ENCODE data around the gene SLC25A45.

The SLC25A45 gene, protein sequence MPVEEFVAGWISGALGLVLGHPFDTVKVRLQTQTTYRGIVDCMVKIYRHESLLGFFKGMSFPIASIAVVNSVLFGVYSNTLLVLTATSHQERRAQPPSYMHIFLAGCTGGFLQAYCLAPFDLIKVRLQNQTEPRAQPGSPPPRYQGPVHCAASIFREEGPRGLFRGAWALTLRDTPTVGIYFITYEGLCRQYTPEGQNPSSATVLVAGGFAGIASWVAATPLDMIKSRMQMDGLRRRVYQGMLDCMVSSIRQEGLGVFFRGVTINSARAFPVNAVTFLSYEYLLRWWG

DNA sequence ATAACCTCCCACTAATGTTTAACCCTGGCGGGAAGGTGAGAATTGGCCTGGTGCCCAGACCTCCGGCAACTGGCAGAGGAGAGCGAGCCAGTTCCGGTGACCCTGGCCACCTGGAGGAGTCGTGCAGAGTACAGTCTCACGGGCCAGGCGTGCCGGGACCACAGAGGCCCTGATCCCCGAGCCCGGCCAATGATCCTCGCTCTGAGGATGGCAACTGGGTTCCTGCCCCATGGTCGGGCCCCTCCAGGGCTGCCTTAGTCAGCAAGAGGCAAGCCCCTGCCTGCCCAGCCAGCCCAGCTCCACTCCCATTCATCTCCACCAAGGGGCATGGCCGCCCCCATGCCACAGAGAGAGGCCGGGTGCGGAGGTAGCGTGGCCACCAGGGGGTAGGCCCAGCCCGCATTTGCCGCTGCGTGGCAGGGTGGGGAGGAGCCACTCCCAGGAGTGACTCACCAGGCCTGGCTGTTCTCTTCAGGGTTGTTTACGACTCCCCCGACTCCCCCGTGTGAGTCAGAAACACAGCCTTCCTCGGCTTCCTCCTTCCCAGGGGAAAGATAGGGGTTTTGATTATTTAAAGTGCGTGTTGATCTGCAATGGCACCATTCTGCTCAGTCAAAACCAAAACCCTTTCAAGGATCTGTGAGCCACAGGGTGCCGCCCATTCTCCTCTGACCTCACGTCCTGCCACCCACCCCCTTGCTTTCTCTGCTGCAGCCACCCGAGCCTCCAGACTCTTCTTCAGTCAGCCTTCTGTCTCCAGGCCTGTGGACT is at the start of gene SLC25A45:
SLC25A45 (minus strand) TSS at position 614 of the 771 bp plus-strand sequence. CDS start 695 bp downstream, outside the sequence.
- peak; percentile 95 for DNase-seq

DNA sequence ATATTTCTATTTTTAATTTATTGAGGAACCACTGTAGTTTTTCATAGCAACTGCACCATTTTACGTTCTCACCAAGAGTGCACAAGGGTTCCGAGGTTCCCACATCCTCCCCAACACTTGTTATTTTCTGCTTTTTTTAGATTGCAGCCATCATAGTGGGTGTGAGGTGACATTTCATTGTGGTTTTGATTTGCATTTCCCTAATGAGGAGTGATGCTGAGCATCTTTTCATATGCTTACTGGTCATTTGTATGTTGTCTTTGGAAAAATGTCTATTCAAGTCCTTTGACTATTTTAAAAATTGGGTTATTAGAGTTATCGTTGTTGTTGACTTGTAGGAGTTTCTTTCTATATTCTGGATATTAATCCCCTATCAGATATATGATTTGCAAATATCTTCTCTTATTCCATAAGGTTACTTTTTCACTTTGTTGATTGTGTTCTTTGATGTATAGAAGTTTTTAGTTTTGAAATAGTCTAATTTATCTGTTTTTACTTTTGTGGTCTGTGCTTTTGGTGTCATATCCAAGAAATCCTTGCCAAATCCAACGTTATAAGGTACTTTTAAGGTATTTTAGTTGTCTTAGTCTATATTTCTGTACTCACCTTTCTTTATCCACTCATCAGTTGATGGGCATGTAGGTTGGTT is 49.1 kb upstream of the SLC25A45 start:
- peak; percentile 37 for DNase-seq

DNA sequence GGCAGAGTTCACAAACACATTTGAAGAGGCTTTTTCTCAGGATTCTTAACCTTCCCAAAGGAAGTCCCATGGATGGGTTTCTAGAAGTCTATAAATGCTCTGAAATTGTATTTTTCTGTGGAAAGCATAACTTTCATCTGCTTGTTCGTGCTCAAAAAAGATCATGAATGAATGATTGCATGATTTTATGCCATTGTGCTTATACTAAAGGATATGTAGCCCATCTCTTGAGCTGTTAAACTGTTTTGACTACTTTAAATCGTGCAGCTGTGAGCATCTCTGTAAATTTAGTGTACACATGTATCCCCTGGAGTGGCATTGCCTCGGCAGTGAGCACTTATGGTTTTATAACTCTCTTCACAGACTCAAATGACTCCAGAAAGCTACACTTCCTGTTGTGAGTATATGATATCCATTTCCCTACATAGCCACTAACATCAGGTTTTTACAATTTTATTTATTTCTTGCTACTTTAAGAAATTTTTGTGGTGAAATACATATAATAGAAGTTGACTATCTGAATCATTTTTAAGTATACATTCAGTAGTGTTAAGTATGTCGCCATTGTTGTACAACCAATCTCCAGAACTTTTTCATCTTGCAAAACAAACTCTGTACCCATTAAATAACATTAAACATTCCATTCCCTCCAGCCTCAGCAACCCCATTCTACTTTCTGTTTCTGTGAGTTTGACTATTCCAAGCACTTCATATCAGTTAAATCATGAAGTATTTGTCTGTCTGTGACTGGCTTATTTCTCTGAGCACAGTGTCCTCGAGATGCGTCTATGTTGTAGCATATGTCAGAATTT is 48.2 kb upstream of the SLC25A45 start:
- no peak for DNase-seq

DNA sequence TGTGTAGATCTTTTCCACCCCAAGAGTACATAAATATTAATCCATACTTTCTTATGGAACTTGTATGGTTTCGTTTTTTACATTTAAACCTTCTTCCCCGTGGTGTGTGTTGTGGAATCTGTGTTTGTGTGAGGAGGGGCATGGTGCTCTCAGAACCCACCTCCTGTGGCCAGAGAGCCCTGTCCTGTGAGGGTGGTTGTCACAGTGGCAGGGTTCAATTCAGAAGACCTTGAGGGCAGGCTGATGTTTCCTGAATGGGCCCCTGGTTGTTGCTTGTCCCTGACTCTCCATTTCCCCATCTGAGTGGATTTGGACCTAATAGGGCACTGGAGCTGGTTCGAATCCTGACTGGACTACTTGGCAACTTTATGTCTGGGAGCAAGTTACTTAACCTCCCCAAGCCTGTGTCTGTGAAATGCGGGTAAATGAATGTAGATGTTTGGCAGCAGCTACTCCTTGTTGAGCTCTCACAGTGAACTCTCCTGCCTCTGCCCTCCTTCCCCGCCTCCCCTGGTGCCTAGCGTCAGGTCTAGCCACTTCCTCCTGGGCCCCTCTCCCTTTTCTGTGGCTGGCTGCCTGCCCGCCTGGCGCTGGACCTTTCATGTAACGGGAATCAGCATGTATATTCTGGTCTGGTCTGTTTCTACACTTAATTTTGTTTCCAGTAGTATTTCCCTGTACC is 47.4 kb upstream of the SLC25A45 start:
- peak; percentile 45 for DNase-seq

DNA sequence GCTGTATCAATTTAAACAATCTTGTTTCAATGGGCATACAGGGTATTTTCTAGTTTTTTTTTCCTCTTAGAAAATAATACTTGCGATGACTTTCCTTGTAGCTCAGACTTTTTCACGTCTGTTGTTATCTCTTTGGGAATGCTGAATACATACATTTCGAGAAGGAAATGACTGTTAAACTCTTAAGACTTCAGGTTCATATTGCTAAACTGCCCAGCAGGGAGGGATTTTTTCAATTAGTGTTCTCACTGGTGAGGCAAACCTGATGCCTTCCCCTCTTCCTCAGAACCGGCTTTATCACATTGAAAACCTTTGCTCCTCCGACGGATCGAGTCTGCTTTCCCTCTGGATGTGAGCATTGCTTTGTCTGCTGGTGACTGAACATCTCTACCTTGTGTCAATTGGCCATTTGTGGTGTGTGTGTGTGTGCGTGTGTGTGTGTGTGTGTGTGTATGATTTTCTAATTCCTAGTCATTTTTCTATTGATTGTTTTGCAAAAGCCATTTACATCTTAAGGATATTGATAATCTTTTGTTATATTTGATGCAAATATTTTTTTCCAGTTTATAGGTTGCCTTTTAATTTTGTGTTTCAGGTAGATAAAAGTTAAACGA is 46.7 kb upstream of the SLC25A45 start:
- DNase-seq, result no peak

DNA sequence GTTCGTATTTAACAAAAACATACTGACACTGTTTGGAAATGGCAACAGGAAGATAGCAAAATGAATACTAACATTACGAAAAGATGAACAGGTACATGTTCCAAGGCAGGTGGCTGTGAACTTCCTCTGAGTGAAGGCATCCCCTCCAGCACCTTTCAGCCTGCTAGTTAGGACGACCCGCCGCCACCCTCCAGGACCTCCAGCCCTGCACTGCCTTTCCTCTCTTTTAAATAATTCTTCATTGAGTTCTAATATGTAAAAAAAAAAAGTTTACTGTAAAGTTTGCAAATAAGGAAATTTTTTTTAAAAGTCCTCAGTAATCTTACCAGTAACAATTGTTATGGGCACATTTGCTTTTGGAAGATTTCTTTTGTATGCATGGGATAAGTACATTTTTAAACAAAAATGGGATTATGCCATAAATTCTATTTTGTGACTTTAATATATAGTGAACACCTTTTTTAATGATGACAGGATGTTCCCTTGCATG is 46.2 kb upstream of the SLC25A45 start:
- no peak for DNase-seq

DNA sequence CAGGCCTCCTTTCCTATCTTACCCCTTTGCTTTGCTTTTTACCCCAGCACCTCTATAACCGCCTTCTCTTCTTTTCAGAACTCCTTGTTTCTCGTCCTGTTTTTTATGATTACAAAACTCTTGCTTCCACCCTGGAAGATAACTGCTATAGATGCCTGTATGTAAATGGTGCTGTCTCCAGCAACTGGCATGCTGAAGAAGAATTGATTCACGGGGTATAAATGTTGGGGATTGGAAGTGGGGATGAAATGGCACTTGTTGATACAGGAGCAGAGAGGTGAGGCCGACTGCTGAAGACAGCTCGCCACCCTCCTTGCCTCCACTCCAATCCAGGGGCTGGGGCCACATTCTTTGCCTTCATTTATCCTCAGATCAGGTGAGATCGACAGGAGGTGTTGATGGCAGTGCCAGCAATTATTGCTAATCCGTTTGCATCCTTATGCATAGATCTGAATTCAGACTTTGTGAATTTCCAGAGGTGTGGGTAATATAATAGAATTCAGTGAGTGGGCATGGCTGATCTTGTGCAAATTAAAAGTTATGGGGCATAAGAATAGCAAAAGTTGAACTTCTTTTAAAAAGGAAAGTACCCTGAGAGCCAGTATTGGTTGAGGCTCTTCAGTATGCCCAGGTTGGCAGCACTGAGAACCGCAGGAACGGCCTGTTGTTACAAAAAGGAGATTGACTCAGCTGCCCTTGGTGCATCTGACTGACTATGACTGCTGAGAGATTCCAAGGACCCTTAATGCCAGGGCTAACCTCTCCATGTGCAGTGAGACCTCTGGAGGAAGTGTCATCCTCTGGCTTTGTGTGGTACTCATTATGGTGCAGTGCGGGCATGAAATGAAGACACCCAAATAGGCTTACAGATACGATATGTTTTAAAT is 45.5 kb upstream of the SLC25A45 start:
- DNase-seq, result peak; percentile 57

DNA sequence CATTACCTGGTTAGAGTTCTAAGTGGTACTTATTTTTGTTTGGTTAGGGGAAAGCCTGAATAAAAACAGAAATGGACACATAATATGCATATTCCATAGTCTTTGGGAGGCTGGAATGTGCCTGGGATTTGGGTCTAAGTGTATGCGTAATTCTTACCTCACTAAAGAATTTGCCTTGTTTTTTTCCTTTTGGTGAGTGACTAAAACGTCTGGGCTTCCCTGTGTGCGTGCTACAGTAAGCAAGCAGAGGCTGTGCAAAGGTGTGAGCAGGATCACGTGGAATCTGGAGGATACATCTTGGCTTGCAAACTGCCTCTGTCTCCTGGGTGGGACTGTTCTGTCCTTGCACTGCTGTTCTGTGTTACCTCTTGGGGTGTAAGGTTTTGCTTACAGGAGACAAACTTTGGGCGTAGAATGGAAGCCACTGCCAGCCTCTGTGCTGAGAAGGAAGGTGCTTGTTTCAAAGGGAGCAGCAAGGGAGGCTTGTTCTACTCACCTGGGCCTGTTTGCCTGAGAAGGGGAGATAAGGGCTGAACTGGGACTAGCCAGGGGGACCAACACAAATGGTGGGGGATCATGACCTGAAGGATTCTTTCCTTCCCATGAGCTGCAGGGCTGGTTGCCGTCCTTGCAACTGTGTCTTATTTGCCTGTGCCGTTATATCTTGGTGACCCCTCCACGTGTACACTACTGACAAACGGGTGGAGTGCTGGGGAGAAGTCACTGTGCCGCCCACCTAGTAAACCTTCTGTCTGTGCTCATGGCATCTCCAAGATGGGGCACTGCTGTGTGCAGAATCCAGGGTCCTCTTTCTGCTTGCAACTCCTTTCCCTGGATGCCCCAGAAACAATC is 44.6 kb upstream of the SLC25A45 start:
- DNase-seq, result peak; percentile 45

DNA sequence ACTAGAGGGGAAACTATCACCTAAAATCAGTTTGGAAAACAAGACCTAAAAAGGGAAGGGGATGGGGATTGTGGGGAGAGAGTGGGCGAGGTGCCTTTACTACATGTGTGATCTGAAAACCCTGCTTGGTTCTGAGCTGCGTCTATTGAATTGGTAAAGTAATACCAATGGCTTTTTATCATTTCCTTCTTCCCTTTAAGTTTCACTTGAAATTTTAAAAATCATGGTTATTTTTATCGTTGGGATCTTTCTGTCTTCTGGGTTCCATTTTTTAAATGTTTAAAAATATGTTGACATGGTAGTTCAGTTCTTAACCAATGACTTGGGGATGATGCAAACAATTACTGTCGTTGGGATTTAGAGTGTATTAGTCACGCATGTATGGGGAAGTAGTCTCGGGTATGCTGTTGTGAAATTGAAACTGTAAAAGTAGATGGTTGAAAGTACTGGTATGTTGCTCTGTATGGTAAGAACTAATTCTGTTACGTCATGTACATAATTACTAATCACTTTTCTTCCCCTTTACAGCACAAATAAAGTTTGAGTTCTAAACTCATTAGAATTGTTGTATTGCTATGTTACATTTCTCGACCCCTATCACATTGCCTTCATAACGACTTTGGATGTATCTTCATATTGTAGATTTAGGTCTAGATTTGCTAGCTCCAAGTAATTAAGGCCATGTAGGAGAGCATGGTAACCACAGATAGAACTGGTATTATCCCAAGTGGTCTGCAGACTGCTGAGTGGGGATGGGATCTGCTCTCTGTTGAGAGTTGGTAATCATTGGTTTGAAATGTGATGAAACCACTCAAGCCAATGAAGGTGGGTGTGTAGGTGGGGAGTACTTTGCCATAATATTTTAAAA is 43.8 kb upstream of the SLC25A45 start:
- peak; percentile 37 for DNase-seq

DNA sequence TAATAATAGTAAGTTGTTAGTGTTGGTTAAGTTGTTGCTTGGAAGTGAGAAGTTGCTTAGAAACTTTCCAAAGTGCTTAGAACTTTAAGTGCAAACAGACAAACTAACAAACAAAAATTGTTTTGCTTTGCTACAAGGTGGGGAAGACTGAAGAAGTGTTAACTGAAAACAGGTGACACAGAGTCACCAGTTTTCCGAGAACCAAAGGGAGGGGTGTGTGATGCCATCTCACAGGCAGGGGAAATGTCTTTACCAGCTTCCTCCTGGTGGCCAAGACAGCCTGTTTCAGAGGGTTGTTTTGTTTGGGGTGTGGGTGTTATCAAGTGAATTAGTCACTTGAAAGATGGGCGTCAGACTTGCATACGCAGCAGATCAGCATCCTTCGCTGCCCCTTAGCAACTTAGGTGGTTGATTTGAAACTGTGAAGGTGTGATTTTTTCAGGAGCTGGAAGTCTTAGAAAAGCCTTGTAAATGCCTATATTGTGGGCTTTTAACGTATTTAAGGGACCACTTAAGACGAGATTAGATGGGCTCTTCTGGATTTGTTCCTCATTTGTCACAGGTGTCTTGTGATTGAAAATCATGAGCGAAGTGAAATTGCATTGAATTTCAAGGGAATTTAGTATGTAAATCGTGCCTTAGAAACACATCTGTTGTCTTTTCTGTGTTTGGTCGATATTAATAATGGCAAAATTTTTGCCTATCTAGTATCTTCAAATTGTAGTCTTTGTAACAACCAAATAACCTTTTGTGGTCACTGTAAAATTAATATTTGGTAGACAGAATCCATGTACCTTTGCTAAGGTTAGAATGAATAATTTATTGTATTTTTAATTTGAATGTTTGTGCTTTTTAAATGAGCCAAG is 42.9 kb upstream of the SLC25A45 start:
- peak; percentile 85 for DNase-seq

DNA sequence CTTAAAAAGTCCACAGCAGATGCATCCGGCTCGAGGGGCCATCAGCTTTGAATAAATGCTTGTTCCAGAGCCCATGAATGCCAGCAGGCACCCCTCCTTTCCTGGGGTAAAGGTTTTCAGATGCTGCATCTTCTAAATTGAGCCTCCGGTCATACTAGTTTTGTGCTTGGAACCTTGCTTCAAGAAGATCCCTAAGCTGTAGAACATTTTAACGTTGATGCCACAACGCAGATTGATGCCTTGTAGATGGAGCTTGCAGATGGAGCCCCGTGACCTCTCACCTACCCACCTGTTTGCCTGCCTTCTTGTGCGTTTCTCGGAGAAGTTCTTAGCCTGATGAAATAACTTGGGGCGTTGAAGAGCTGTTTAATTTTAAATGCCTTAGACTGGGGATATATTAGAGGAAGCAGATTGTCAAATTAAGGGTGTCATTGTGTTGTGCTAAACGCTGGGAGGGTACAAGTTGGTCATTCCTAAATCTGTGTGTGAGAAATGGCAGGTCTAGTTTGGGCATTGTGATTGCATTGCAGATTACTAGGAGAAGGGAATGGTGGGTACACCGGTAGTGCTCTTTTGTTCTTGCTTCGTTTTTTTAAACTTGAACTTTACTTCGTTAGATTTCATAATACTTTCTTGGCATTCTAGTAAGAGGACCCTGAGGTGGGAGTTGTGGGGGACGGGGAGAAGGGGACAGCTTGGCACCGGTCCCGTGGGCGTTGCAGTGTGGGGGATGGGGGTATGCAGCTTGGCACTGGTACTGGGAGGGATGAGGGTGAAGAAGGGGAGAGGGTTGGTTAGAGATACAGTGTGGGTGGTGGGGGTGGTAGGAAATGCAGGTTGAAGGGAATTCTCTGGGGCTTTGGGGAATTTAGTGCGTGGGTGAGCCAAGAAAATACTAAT is 42.0 kb upstream of the SLC25A45 start:
- peak; percentile 81 for DNase-seq

DNA sequence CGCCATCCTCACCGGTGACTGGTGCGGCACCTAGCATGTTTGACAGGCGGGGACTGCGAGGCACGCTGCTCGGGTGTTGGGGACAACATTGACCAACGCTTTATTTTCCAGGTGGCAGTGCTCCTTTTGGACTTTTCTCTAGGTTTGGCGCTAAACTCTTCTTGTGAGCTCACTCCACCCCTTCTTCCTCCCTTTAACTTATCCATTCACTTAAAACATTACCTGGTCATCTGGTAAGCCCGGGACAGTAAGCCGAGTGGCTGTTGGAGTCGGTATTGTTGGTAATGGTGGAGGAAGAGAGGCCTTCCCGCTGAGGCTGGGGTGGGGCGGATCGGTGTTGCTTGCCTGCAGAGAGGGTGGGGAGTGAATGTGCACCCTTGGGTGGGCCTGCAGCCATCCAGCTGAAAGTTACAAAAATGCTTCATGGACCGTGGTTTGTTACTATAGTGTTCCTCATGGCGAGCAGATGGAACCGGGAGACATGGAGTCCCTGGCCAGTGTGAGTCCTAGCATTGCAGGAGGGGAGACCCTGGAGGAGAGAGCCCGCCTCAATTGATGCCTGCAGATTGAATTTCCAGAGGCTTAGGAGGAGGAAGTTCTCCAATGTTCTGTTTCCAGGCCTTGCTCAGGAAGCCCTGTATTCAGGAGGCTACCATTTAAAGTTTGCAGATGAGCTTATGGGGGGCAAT is 41.2 kb upstream of the SLC25A45 start:
- DNase-seq, result peak; percentile 41

DNA sequence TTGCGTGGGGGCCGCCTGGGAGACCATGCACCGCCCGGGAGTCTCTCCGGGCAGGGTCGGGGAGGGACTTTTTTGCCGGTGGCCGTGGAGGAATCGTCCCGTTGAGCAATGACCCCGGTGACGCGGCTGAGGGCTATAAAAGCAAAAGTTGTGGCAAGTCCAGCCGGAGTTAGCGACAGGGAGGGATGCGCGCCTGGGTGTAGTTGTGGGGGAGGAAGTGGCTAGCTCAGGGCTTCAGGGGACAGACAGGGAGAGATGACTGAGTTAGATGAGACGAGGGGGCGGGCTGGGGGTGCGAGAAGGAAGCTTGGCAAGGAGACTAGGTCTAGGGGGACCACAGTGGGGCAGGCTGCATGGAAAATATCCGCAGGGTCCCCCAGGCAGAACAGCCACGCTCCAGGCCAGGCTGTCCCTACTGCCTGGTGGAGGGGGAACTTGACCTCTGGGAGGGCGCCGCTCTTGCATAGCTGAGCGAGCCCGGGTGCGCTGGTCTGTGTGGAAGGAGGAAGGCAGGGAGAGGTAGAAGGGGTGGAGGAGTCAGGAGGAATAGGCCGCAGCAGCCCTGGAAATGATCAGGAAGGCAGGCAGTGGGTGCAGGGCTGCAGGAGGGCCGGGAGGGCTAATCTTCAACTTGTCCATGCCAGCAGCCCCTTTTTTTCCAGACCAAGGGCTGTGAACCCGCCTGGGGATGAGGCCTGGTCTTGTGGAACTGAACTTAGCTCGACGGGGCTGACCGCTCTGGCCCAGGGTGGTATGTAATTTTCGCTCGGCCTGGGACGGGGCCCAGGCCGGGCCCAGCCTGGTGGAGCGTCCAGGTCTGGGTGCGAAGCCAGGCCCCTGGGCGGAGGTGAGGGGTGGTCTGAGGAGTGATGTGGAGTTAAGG is 40.4 kb upstream of the SLC25A45 start, which contains the start of gene NEAT1:
NEAT1 (plus strand) TSS at position 166 of the 883 bp plus-strand sequence.
- DNase-seq, result peak; percentile 94

DNA sequence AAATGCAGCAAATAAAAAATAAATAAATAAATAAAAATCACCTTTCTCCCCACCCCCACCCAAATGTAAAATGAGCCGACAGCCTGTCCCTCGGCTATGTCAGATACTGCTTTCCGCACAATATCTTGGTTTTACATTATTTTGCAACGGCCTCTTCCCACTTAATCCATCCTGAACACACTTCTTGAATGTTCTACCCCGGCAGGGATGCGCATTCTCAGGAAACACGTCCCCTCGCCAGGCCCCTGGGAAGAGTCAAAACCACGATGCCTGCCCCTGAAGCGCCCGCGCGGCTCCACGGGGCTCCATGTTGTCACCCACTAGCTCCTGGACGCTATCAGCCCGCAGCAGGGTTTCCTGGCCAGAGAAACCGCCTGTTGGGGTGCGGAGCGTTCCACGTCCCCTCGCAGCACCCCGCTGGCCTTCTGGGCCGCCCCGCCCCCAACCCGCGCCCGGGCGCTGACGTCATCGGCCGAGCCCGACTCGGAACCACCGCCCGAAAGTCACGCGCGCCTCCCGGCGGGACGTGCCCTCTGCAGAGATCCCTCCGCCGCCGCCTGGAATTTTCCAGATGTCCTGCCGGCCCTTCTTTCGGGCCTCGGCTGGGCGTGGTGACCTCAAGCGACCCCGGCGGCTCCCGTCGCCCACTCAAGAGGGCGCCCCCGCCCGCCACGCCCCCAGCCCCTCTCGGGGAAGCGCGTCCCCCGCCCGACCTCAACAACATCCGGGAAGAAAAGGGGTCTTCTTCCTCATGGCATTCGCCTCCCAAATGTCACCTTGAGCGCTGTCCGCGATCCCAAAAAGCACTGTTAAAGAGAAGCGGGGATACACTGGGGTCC is 39.6 kb upstream of the SLC25A45 start:
- DNase-seq, result peak; percentile 94
